ENCODE data around the gene FIGNL2.

The FIGNL2 gene

DNA sequence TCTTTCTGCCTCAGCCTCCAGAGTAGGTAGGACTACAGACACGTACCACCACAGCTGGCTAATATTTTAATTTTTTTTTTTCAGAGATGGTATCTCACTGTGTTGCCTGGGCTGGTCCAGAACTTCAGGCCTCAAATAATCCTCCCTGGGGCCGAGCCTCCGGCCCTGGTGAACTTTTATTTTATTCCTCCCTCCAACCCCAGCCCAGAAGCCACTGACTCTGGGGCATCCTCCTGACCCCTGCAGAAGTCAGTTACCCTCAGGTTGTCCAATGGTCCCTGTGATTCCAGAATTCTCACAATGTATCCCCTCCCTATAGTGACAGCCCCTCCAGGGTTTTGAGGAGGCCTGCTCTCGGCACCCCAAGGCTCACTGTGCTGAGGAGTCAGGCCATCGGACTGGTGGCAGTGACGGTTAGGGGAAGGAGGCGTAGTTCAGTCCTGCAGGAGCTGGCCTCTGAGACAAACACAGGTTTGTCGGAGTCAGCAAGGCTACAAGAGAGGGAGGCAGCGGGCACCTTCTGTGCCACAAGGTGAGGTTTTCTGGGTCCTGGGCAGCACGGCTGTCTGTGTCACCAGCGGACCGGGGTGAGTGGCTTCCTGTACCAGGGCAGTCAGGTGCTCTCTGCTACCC lies 19.4 kb upstream of the FIGNL2 start:
- no peak for DNase-seq
- TF ChIP-seq GATA1 (IDR thresholded peaks at IDR 0.05; ENCODE audit: low read depth, low read length) = no peak
- TF ChIP-seq POLR2A (IDR thresholded peaks at IDR 0.05; ENCODE audit: low read length) = no peak

DNA sequence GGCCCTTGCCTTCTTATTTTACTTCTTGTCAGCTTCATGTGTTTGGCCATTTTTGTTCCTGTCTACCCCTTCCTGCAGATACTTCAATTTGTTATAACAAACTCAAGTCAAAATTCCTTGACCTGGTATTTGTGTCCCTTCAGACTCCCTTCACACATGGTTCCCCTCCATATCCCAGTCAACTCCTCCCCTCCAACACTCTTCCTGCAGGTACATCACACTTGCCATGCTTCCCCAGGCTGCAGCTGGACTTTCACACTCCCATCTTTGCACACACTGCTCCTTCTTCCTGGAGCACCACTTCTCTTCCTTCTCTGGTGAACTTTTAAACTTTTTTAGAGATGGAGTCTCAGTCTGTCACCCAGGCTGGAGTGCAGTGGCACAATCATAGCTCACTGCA lies 18.9 kb upstream of the FIGNL2 start:
- TF ChIP-seq GATA1 (IDR thresholded peaks at IDR 0.05; ENCODE audit: low read depth, low read length) (no peak), POLR2A (IDR thresholded peaks at IDR 0.05; ENCODE audit: low read length) (no peak)
- no peak for DNase-seq

DNA sequence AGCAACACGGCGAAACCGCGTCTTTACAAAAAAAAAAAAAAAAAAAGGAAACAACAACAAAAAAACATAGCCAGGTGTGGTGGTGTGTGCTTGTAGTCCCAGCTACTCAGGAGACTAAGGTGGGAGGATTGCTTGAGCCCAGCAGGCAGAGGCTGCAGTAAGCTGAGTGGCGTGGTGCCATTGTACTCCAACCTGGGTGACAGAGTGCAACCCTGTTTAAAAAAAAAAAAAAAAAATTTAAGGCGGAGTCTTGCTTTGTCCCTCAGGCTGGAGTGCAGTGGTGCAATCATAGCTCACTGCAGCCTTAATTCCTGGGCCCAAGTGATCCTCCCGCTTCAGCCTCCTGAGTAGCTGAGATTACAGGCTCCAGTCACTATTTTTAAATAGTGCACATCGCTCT lies 18.2 kb upstream of the FIGNL2 start:
- TF ChIP-seq GATA1 (IDR thresholded peaks at IDR 0.05; ENCODE audit: low read depth, low read length) = no peak
- no peak for TF ChIP-seq POLR2A (IDR thresholded peaks at IDR 0.05; ENCODE audit: low read length)

DNA sequence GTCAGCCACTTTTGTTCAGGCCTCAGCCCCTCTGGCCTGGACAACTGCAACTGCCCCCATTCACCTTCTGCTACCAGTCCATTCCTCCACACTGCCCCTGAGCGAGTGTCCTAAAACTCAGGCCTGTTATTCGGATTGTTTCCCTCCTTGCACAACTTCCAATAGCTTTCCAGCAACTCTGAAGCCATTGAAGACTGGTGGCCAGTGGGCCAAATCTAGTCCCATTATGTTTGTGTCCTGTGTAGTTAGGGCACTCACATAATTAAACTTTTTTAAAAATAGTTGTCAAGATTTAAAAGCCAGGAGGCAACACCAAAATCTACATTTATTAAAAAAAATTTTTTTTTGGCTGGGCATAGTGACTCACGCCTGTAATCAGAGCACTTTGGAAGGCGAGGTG lies 17.8 kb upstream of the FIGNL2 start:
- DNase-seq = no peak
- TF ChIP-seq POLR2A (IDR thresholded peaks at IDR 0.05; ENCODE audit: low read length) = no peak
- no peak for TF ChIP-seq GATA1 (IDR thresholded peaks at IDR 0.05; ENCODE audit: low read depth, low read length)

More for the DNA sequence above, 18.2 kb upstream of the FIGNL2 start:
- no peak for DNase-seq

DNA sequence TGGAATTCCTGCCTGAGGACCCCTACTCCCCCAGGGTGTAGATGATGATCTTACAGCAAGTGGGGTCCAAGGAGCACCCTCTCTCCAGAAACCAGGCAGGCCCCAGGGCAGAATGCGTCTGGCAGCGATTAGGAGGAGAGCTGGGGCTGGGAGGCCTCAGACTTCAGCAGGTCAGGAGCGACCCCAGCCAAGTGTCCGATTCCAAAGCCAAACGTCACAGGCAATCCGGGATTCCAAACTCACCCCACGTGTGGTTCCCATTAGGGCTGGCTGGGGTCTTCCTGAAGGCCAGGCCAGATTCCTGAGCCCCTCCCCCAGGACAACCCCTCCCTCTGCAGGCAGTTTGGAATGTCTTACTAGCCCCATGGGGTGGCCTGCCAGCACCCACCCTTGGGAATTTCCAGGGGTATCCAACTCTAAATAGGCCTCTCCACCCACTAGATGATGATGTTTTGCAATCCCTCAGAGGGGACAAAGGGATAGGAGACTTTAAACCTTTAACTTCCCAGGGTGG lies 17.3 kb upstream of the FIGNL2 start:
- TF ChIP-seq POLR2A (IDR thresholded peaks at IDR 0.05; ENCODE audit: low read length) (no peak), GATA1 (IDR thresholded peaks at IDR 0.05; ENCODE audit: low read depth, low read length) (no peak)
- DNase-seq = no peak

DNA sequence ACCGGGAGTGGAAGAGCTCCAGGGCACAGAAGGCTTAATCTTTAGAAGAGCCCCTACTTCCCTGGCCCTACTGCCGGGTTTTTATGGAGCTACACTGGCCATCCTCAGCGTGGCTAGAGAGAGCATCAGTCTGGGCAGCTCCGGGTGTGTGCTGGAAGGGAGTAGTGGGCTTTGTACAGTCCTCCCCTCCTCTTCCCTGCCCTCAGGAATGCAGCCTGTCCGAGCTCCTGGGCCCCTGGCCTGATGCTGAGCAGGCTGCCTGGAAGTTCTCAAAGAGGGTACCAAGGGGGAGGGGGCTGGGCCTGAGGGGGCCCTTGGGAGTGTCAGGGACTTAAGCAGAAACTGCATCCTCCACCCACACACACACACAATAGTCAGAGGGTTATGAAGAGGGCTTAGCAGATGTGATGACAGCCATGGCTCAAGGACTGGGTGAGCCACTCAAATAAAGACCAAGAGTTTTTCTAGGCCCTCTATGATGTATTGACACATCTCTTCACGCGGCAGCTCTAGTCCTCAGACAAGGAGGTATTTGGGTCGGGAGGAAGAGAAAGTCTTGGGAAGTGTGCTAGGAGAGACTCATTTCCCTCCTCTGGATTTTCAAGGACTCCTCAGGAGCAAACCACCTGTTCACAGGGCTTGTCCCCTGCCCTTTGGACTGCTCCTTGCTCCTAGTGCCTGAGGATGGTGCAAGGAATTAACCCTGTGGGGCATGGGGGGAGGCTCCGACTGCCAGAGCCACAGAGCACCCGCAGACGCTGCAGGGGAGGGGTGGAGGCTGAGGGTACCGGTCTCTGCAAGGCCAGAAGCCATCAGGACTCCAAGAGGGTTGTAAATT lies 16.5 kb upstream of the FIGNL2 start:
- no peak for DNase-seq
- TF ChIP-seq GATA1 (IDR thresholded peaks at IDR 0.05; ENCODE audit: low read depth, low read length) (no peak), POLR2A (IDR thresholded peaks at IDR 0.05; ENCODE audit: low read length) (no peak)

DNA sequence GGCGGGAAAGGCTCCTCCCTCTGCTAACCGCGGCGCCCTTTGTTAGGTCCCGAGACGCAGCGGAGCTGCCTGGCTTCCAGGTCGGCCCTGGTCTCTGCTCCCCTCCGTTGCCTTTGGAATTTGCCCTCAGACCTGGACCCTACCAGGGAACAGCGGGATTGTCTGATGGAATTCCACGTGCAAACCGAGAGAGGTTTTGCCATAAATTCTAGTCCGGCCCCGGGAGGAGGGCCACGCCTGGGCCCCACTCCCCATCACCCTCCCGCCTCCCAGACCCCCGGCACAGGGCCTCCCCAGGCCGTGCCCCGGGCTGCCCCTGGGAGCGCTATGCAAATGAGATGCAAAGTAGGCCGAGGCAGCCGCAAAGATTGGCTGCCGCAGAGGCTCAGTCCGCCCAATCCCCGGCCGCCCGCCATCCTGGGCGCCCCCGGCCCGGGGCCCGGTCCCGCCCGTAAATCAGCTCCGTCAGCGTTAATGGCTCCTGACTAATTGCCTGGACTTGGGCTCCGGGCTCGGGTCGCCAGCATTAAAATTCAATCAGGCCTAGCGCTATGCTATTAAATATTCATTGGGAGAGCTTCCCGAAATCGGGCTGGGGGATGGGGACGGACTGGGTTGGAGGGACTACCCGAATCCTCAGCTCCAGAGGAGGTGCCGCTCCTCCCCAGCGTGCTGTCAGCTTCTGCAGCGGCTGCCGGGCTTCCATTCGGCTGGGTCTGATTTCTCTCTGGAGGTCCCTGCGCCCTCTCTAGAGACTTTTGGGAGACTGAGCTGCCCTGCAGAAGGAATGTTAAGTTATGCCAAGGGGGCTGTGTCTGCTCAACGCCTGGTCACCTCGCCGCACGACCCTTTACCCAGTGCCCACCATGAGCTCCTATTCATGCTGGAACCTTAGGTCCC lies 15.7 kb upstream of the FIGNL2 start:
- DNase-seq = no peak
- no peak for TF ChIP-seq POLR2A (IDR thresholded peaks at IDR 0.05; ENCODE audit: low read length)
- TF ChIP-seq GATA1 (IDR thresholded peaks at IDR 0.05; ENCODE audit: low read depth, low read length) = no peak

DNA sequence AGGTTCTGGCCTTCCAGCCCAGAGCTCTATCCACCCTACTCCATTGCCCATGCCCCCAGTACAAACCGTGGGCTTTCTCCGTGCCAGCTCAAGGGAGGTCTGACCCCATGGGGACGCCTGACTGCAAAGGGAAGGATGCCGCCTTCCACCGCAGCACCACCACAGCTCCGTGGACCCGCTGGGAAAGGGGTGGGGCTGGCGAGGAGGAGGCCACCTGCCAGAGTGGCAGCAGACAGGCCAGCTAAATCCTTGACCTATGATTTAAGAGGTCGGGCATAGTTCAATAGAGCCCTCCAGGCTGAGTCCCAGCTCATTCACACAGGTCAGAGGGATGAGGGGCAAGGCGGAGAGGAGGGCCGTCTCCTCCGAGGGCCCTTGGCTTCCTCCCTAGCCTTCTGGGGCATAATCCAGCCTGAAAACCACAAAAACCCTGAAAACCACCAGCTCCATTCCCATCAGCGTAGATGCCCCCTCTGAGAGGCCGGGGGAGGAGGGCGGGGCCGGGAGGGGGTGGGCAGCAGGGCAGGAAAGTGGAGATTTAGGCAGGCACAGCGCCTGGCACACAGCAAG lies 14.9 kb upstream of the FIGNL2 start:
- TF ChIP-seq GATA1 (IDR thresholded peaks at IDR 0.05; ENCODE audit: low read depth, low read length) (no peak), POLR2A (IDR thresholded peaks at IDR 0.05; ENCODE audit: low read length) (no peak)
- no peak for DNase-seq

DNA sequence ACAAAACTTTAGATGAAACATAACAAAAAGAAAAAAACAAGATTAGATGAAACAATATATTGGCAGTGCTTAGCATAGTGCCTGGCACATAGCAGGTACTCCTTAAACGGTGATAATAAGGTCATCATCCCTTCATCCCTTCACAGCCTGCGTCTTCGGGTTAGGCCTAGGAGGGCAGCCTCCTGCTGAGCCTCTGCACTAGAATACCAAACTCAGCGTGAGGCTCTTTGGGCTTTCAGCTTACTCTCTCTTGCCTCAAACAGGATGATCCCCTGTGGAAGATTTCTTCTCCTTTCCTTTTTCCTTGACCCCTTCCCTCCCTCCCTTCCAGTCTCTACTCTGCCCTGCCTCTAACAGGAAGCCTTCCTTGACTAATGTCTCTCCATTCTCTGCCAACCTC lies 14.4 kb upstream of the FIGNL2 start:
- DNase-seq = no peak
- no peak for TF ChIP-seq GATA1 (IDR thresholded peaks at IDR 0.05; ENCODE audit: low read depth, low read length)
- no peak for TF ChIP-seq POLR2A (IDR thresholded peaks at IDR 0.05; ENCODE audit: low read length)

DNA sequence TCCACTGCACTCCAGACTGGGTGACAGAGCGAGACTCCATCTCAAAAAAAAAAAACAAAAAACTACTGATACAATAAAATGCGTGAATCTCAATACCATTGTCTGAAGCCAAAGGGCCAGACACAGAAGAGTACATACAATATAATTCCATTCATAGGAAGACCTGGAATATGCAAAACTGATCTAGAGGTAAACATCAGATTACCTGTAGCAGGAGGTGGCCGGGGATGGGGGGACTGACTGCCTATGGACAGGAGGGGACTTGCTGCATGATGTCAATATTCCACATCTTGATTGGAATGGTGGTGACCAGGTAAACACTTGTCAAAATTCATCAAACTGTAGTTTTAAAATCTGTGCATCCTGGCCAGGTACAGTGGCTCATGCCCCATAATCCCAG lies 12.5 kb upstream of the FIGNL2 start:
- DNase-seq = no peak
- TF ChIP-seq GATA1 (IDR thresholded peaks at IDR 0.05; ENCODE audit: low read depth, low read length) (no peak), POLR2A (IDR thresholded peaks at IDR 0.05; ENCODE audit: low read length) (no peak)

DNA sequence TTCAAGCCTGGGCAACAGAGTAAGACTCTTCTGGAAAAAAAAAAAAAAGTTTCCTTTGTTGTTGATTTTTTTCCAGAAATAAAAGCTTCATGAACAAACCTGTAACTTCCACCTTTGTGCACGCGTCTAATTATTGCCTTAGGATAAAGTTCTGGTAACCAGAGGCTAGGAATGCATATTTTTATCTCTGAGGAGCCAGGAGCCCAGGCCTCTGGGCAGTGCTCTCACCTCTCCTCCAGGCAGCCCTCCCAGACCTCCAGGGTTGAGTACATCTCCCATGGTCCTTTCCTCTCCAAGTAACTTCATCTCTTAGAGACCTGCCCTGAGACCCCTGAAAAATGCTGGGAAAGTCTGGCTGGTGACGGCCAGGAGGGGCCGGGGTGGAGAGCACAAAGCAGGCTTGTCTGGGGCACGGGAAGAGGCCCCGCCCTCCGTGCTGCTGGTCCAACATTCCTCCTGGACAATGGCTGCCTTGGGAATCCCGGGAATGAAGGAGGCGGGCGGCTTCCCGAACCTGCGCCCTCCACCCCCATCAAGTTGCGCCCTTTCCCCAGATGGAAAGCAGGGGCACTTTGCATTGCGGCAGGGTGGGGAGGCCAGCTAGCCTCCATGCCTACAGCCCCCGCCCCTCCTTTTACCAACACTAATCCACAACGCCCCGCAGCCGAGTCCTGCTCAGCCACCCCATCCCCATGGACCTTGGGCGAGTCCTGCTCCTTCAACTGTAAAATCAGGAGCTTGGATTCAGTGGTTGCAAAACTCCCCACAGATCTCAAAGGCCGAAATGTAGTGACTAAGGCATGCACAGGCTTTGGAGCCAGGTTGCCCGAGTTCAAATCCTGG lies 7.3 kb upstream of the FIGNL2 start:
- TF ChIP-seq POLR2A (IDR thresholded peaks at IDR 0.05; ENCODE audit: low read length) (no peak), GATA1 (IDR thresholded peaks at IDR 0.05; ENCODE audit: low read depth, low read length) (no peak)
- DNase-seq = no peak

DNA sequence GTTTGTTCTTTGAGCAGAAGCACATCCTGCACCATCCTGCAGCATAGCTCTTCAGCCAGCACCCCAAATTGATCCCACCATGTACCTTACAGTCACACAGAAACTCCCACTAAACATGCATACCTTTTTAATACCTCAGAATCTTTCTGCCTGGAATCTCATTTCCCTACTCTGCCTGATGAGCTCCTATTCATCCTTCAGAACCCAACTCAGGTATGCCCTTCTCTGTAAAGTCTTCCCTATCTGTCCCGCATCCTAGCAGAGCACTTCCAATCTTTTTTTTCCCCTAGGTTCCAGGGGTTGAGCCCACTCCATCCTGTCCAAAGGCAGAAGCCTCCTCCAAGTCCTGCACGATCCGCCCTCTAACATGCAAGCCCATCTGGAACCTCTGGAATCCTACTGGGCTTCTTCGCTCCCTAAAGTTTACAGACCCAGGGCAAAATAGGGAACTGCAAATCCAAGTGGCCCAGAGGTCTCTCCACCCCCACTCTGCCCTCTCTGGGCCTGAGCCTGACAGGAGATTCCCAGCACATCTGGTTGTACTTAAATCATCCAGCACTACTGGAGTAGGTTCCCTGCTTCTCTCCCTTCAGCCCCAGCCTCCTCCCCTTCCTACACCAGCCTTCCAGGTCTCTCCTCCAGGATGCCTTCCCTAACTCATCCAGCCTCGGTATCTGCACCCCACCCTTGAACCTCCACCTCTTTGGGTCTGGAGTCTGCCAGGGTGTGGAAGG lies 4.1 kb upstream of the FIGNL2 start:
- no peak for DNase-seq
- no peak for TF ChIP-seq GATA1 (IDR thresholded peaks at IDR 0.05; ENCODE audit: low read depth, low read length)

All from erythroblast (primary cell).